GM12878 (cell line): Measurements from ENCODE around the gene EDC3. TPM values are rescaled to one million over a fixed set of nuclear protein-coding genes. Genes with fewer than 3 reads are reported as not detected.

Experiments
- ATAC-seq: fragments of 200-7000 bp; cut with Tn5 transposase; 3 replicates; pipeline ENCODE4 v1.9.1; 2020; ENCODE audit warnings: mild to moderate bottlenecking, moderate library complexity
- BruUV-seq: library from RNA; stranded (reverse); fragments of 400-500 nt; replicated peaks from 2 replicates; lab custom pipeline; 2021; lab: Mats Ljungman, UMichigan
- CTCF ChIA-PET: fragments of 300-600 bp; sonication (Branson Sonifier 250); formaldehyde crosslinking; extraction: SDS; loops from one replicate; lab custom pipeline; 2021; ENCODE audit warnings: inconsistent platforms; lab: Yijun Ruan, JAX
- POLR2A ChIA-PET: fragments of 350-600 bp; formaldehyde crosslinking; extraction: SDS; loops from one replicate; lab custom pipeline; 2021; ENCODE audit warnings: inconsistent platforms; lab: Charles Lee
- RAD21 ChIA-PET: fragments of 300-600 bp; sonication (Branson Sonifier 250); formaldehyde crosslinking; loops from one replicate; lab custom pipeline; 2023; ENCODE audit warnings: antibody characterized with exemption; ENCODE audit not compliant: unreplicated experiment; lab: Charles Lee
- SMC1A ChIA-PET: fragments of 300-600 bp; sonication (Branson Sonifier 250); formaldehyde crosslinking; loops from one replicate; lab custom pipeline; 2023; ENCODE audit not compliant: unreplicated experiment, uncharacterized antibody; lab: Charles Lee
- DNase-seq: peaks from one replicate; pipeline ENCODE4 v3.0.0-alpha.2; 2011; ENCODE audit warnings: low read depth, low spot score
- FAIRE-seq: peaks from 3 replicates; lab custom pipeline; 2011; peaks lifted over from hg19 to GRCh38; lab: Jason Lieb, UNC
- H2AFZ ChIP-seq: 2 replicates; pipeline ENCODE4 v1.6.0; 2011; ENCODE audit warnings: low read depth, low read length, control low read depth; ENCODE audit not compliant: control insufficient read depth
- H3K27ac ChIP-seq: 2 replicates; pipeline ENCODE4 v1.5.1; 2011; ENCODE audit warnings: control low read depth; ENCODE audit not compliant: control insufficient read depth, insufficient read depth
- H3K27me3 ChIP-seq, 2 experiments: replicated peaks in 1 of 2; 2 replicates each; pipeline versions ENCODE4 v1.6.0 to v1.6.1; 2011; ENCODE audit warnings: low read length in 1 of 2; ENCODE audit not compliant: control insufficient read depth in 2 of 2, insufficient read depth in 2 of 2
- H3K36me3 ChIP-seq, 2 experiments: 2 replicates each; pipeline ENCODE4 v1.5.1; 2011; ENCODE audit warnings: low read length in 1 of 2; ENCODE audit not compliant: control insufficient read depth in 2 of 2, insufficient read depth in 2 of 2
- H3K4me1 ChIP-seq: 2 replicates; pipeline ENCODE4 v1.6.1; 2011; ENCODE audit warnings: mild to moderate bottlenecking, low read length, moderate library complexity, mixed read lengths; ENCODE audit not compliant: control insufficient read depth, insufficient read depth
- H3K4me2 ChIP-seq: 2 replicates; pipeline ENCODE4 v1.6.0; 2011; ENCODE audit warnings: control low read depth; ENCODE audit not compliant: control insufficient read depth, insufficient read depth
- H3K4me3 ChIP-seq: fragments of 200-600 bp; sonication (generic); 2 replicates; pipeline ENCODE4 v1.5.1; 2016
- H3K79me2 ChIP-seq: 2 replicates; pipeline ENCODE4 v1.6.0; 2011; ENCODE audit warnings: low read length; ENCODE audit not compliant: control insufficient read depth, insufficient read depth
- H3K9ac ChIP-seq: 2 replicates; pipeline ENCODE4 v1.8.0; 2011; ENCODE audit warnings: low read length, control low read depth, mixed read lengths; ENCODE audit not compliant: control insufficient read depth, insufficient read depth
- H3K9me3 ChIP-seq: replicated peaks from 3 replicates; pipeline ENCODE4 v1.5.1; 2011; ENCODE audit warnings: mild to moderate bottlenecking, low read length; ENCODE audit not compliant: control insufficient read depth, insufficient read depth
- H4K20me1 ChIP-seq: 2 replicates; pipeline ENCODE4 v1.6.0; 2011; ENCODE audit not compliant: control insufficient read depth, insufficient read depth
- ATF3 ChIP-seq: IDR thresholded peaks from 2 replicates; pipeline ENCODE4 v1.6.1; 2011; ENCODE audit warnings: low read depth, mild to moderate bottlenecking, low read length, moderate library complexity, borderline replicate concordance; ENCODE audit errors: extremely low read depth
- BACH1 ChIP-seq: fragments of 450-650 bp; IDR thresholded peaks from 2 replicates; pipeline ENCODE4 v1.6.1; 2017; ENCODE audit warnings: mild to moderate bottlenecking, borderline replicate concordance
- CBFB ChIP-seq: IDR thresholded peaks from 2 replicates; pipeline ENCODE4 v1.6.1; 2016; ENCODE audit warnings: antibody characterized with exemption, low read depth
- HDAC6 ChIP-seq: fragments of 200-600 bp; sonication (generic); IDR thresholded peaks from one replicate; pipeline ENCODE4 v1.8.0; 2017; ENCODE audit warnings: antibody characterized with exemption; ENCODE audit not compliant: unreplicated experiment
- NBN ChIP-seq: fragments of 450-650 bp; IDR thresholded peaks from 2 replicates; pipeline ENCODE4 v1.6.1; 2016
- RAD51 ChIP-seq: fragments of 450-650 bp; IDR thresholded peaks from 2 replicates; pipeline ENCODE4 v1.6.1; 2016; ENCODE audit warnings: moderate library complexity, mild to moderate bottlenecking, inconsistent platforms
- RBBP5 ChIP-seq: fragments of 200-600 bp; sonication (generic); conservative IDR thresholded peaks from 2 replicates; pipeline ENCODE4 v1.6.1; 2016
- SMC3 ChIP-seq: IDR thresholded peaks from 2 replicates; pipeline ENCODE4 v1.6.1; 2011; ENCODE audit warnings: low read length, improper control_type of control experiment, borderline replicate concordance
- WGBS: methylation state at CpG from one replicate; pipeline ENCODE4 v1.1.6; 2016; ENCODE audit warnings: low lambda C conversion rate; ENCODE audit not compliant: insufficient replicate concordance, insufficient coverage; ENCODE audit errors: missing lambda C conversion rate; 5-methylcytosine and 5-hydroxymethylcytosine counted together
- in situ Hi-C: fragments of 300-500 bp; cut with MboI; formaldehyde crosslinking; loops from 9 replicates; pipeline ENCODE4 v1.14.3; 2018; ENCODE audit warnings: mixed read lengths
- intact Hi-C: fragments of 100-400 bp; cut with micrococcal nuclease; formaldehyde crosslinking; loops from one replicate; pipeline ENCODE4 v1.14.2; 2022; ENCODE audit not compliant: unreplicated experiment
- polyA plus RNA-seq, 11 experiments: library from polyadenylated mRNA; depleted of rRNA in 4 of 11; unstranded in 6 of 11; stranded (reverse) in 5 of 11; fragments of >200 nt; fragmentation: Nextera tagmentation in 4 of 11; fragmentation: Illumina TruSeq in 1 of 11; extraction: Ambion mirVana in 4 of 11; extraction: Trizol in 1 of 11; gene quantifications; 1 replicate in 1 of 11; 2 replicates in 10 of 11; pipeline versions ENCODE4 v1.2.1 to v1.2.3, GENCODE V29; 2011 to 2016; ENCODE audit warnings: inconsistent platforms in 2 of 11, missing spikeins in 2 of 11, low read depth in 1 of 11
- total RNA-seq, 4 experiments: library from RNA; depleted of rRNA in 3 of 4; stranded (reverse); fragments of >200 nt in 3 of 4; fragmentation: Illumina TruSeq in 1 of 4; extraction: Trizol in 1 of 4; gene quantifications; 2 replicates each; pipeline versions ENCODE4 v1.2.1 to v1.2.3, GENCODE V29; 2013 to 2021

The EDC3 gene
- total and polyA plus RNA-seq, 10 of the 15 experiments (the other 5 are each of a cell fraction or from before 2014, with no cell fraction given), result 11.8 to 48.4 (median 35.3) TPM

DNA sequence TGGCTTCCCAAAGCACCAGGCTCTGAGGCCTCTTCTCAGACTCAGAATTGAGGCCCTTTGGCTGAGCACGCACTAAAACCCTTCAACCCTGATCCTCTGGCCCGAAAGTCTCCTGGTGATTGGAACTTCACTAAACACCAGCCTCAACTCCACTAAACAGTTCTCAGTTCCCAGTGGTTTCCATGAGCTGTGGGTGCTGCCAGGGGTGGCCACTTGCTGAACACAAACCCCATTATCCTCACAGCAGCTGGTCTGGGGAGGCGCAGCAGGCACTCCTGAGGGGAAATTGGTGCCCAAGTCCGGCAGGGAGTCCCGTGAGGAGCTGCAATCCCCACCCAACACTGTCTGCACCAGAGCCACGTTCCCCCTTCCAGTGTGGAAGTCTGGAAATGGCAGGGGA is 84.0 kb downstream of the EDC3 start:
- no TSS peak for BruUV-seq
- Histone ChIP-seq H3K9me3 (no peaks in the 10 kb centered on the region), H3K4me1 (peaks cover 5% of the 10 kb centered on the region; the same call in 1 of the 2 replicates), H2AFZ (no peak overlapping the region), H3K36me3 (no peaks in the 10 kb centered on the region), H3K27ac (no peak overlapping the region), H3K4me2 (no peak overlapping the region), H3K4me3 (no peak overlapping the region)
- RAD21 ChIA-PET, result interaction anchor here (1.5 kb wide), 1 partner anchor 66 kb away, joined by 4 read pairs; no protein-coding TSS in a partner anchor
- SMC1A ChIA-PET, result interaction anchor here (0.7 to 2.5 kb wide), 3 partner anchors 14 to 67 kb away, joined by 3 to 5 read pairs (median 3); no protein-coding TSS in a partner anchor
- CTCF ChIA-PET, result interaction anchor here (0.6 to 18.5 kb wide), 4 partner anchors 13 to 545 kb away, joined by 3 to 206 read pairs (median 4); no protein-coding TSS in a partner anchor
- ATAC-seq, result no peak
- no peak for TF ChIP-seq ATF3
- TF ChIP-seq HDAC6, result no peak
- TF ChIP-seq RAD51, result no peak
- no peak for TF ChIP-seq NBN
- TF ChIP-seq, all 136 proteins: peak for 0
- FAIRE-seq (no peak), DNase-seq (no peak)
- 53% methylated on average over 6 of the region's 6 CpGs for WGBS
- in situ Hi-C loops (no loop called here), intact Hi-C loops (no loop called here)
- H3K9ac ChIP-seq, result no peak overlapping the region
- no peaks in the 10 kb centered on the region; a peak in 1 of 4 replicates for H3K27me3 ChIP-seq
- H3K79me2 ChIP-seq, result peaks cover 20% of the 10 kb centered on the region
- POLR2A ChIA-PET, result interaction anchor here (0.5 to 1.4 kb wide), 2 partner anchors 14 to 71 kb away, joined by 3 to 4 read pairs; partner anchors contain the start of gene ARID3B
- H4K20me1 ChIP-seq, result peaks cover 3% of the 10 kb centered on the region; the same call in 1 of the 2 replicates

GRCh38 chr15:74611341-74611740 is 84.5 kb downstream of the EDC3 start:
- peaks cover 16% of the 10 kb centered on the region for H3K79me2 ChIP-seq
- ChIA-PET SMC1A (interaction anchor here (2.5 kb wide), 1 partner anchor 13 kb away, joined by 5 read pairs; no protein-coding TSS in a partner anchor), RAD21 (interaction anchor here (0.8 to 1.5 kb wide), 3 partner anchors 13 to 66 kb away, joined by 3 to 4 read pairs (median 3); no protein-coding TSS in a partner anchor), CTCF (interaction anchor here (1.3 to 18.5 kb wide), 3 partner anchors 12 to 59 kb away, joined by 4 to 206 read pairs (median 4); no protein-coding TSS in a partner anchor), POLR2A (interaction anchor here (1.4 kb wide), 1 partner anchor 13 kb away, joined by 3 read pairs; no protein-coding TSS in a partner anchor)
- H3K27me3 ChIP-seq, result no peaks in the 10 kb centered on the region; a peak in 1 of 4 replicates
- FAIRE-seq, result no peak
- no peak overlapping the region for H3K4me3 ChIP-seq
- WGBS, result 39% methylated on average over 11 of the region's 11 CpGs
- no peak for DNase-seq
- intact Hi-C loops, result no loop called here
- H3K36me3 ChIP-seq, result no peaks in the 10 kb centered on the region
- TF ChIP-seq SMC3, result no peak
- no peak for TF ChIP-seq BACH1
- no peak for TF ChIP-seq CBFB
- TF ChIP-seq RBBP5, result no peak
- H3K4me1 ChIP-seq, result peaks cover 5% of the 10 kb centered on the region; the same call in 1 of the 2 replicates
- no peak overlapping the region for H2AFZ ChIP-seq
- no peak for ATAC-seq
- H3K9me3 ChIP-seq, result no peaks in the 10 kb centered on the region
- no peak overlapping the region for H3K9ac ChIP-seq
- no peaks in the 10 kb centered on the region for H4K20me1 ChIP-seq
- H3K27ac ChIP-seq, result no peak overlapping the region
- BruUV-seq, result no TSS peak
- in situ Hi-C loops, result no loop called here
- no peak overlapping the region for H3K4me2 ChIP-seq
